Motor neuron (in vitro differentiated cells): Measurements from ENCODE around the gene YJU2. TPM values are rescaled to one million over a fixed set of nuclear protein-coding genes. Genes with fewer than 3 reads are reported as not detected.
A peak's percentile ranks its signal among the peaks of the same experiment; 100 is the strongest.

Source experiments
- ATAC-seq, 8 experiments: fragments of 200-7000 bp; cut with Tn5 transposase; replicated peaks in 6 of 8; 2 replicates each; pipeline ENCODE4 v1.8.0; 2021; ENCODE audit warnings: mild to moderate bottlenecking in 8 of 8, moderate library complexity in 8 of 8
- H3K27ac ChIP-seq, 2 donors: fragments of 250-450 bp; sonication (Bioruptor Pico); 2 replicates each; pipeline ENCODE4 v1.9.0; 2021; ENCODE audit warnings: antibody characterized with exemption in 2 of 2, mild to moderate bottlenecking in 2 of 2, moderate library complexity in 1 of 2
- H3K4me1 ChIP-seq, 2 donors: fragments of 250-450 bp; sonication (Bioruptor Pico); replicated peaks in 1 of 2; 2 replicates each; pipeline ENCODE4 v1.6.1; 2021; ENCODE audit warnings: antibody characterized with exemption in 2 of 2, mild to moderate bottlenecking in 2 of 2, moderate library complexity in 1 of 2
- H3K4me3 ChIP-seq, 5 donors: fragments of 250-450 bp; sonication (Bioruptor Pico); 2 replicates each; pipeline ENCODE4 v1.9.0; 2021; ENCODE audit warnings: antibody characterized with exemption in 5 of 5, mild to moderate bottlenecking in 5 of 5, moderate library complexity in 4 of 5
- WGBS, 10 experiments: fragments of 450-650 bp; shearing (Covaris generic); methylation state at CpG; one replicate each; pipeline ENCODE4 v1.0.0; 2022; 5-methylcytosine and 5-hydroxymethylcytosine counted together
- in situ Hi-C, 9 experiments: fragments of 400-800 bp; cut with MboI; loops; one replicate each; pipeline ENCODE4 v1.15.0; 2021; ENCODE audit warnings: low sequenced_read_pairs in 9 of 9, low pct_unique_long_range_greater_than_20kb in 2 of 9; ENCODE audit not compliant: unreplicated experiment in 9 of 9
- total RNA-seq, 8 experiments: library from RNA; unstranded; fragments of 300-600 nt; gene quantifications; 2 replicates each; pipeline versions ENCODE4 v1.2.3 to v1.2.4, GENCODE V29; 2022

The YJU2 gene
- total RNA-seq, 8 experiments from 2014 or later = 12.0 to 26.1 (median 17.4) TPM

GRCh38 chr19:4313847-4314490, 67.1 kb downstream of the YJU2 start:
- Histone ChIP-seq H3K4me3 (no peak overlapping the region), H3K4me1 (no peaks in the 10 kb centered on the region), H3K27ac (no peak overlapping the region)
- in situ Hi-C loops = no loop called here
- WGBS, 10 experiments = 4 to 100% (median 60%) methylated on average over 1 to 11 of the region's 12 CpGs; no CpG with 5 or more reads in 1 of the 10 experiments
- ATAC-seq = peak in 3 of 8 experiments; percentile 25 to 49 (median 39)

GRCh38 chr19:4316956-4317355, 70.1 kb downstream of the YJU2 start:
- H3K4me1 ChIP-seq = no peaks in the 10 kb centered on the region
- ATAC-seq = no peak
- in situ Hi-C loops = no loop called here
- no peak overlapping the region for H3K27ac ChIP-seq
- 60 to 100% (median 92%) methylated on average over 1 to 9 of the region's 9 CpGs; no CpG with 5 or more reads in 3 of the 10 experiments for WGBS, 10 experiments
- no peak overlapping the region for H3K4me3 ChIP-seq

- in situ Hi-C loops = no loop called here
These were observed 71.6 kb downstream of the YJU2 start for GRCh38 chr19:4318460-4318859.

More at GRCh38 chr19:4318460-4318859, 71.6 kb downstream of the YJU2 start:
- no peak overlapping the region for H3K27ac ChIP-seq
- ATAC-seq = no peak
- no peaks in the 10 kb centered on the region for H3K4me1 ChIP-seq
- H3K4me3 ChIP-seq = no peak overlapping the region
- 87 to 100% (median 90%) methylated on average over 2 to 4 of the region's 7 CpGs; no CpG with 5 or more reads in 6 of the 10 experiments for WGBS, 10 experiments

Other genes with a start within 250 kb of the YJU2 start
- 10 to 100 TPM; 11.6 to 31.8 (median 22.6) TPM for gene PIAS4, start 239.3 kb upstream of the YJU2 start, total RNA-seq
- gene ZBTB7A, start 180.2 kb upstream of the YJU2 start, total RNA-seq = 10 to 100 TPM in 2 of 8 experiments, 1 to 10 TPM in 6; 1.6 to 13.5 (median 4.1) TPM
- gene MAP2K2, start 123.0 kb upstream of the YJU2 start, total RNA-seq = 100 to 1,000 TPM in 4 of 8 experiments, 10 to 100 TPM in 4; 77.0 to 159 (median 99.6) TPM
- gene CREB3L3, start 93.4 kb upstream of the YJU2 start, total RNA-seq = under 1 TPM in 5 of 8 experiments, not detected in 3; 0.08 to 0.59 (median 0.20) TPM
- gene SIRT6, start 64.5 kb upstream of the YJU2 start, total RNA-seq = 10 to 100 TPM; 20.7 to 30.7 (median 22.4) TPM
- gene ANKRD24, start 64.4 kb upstream of the YJU2 start, total RNA-seq = 1 to 10 TPM in 5 of 8 experiments, under 1 TPM in 3; 0.29 to 4.0 (median 1.2) TPM
- gene EBI3, start 17.6 kb upstream of the YJU2 start, total RNA-seq = 10 to 100 TPM in 1 of 8 experiments, under 1 TPM in 3, not detected in 4; 0.17 to 11.9 (median 0.83) TPM
- 10 to 100 TPM in 4 of 8 experiments, 1 to 10 TPM in 1, under 1 TPM in 2, not detected in 1; 0.21 to 52.7 (median 28.5) TPM for gene SHD, start 32.2 kb downstream of the YJU2 start, total RNA-seq
- gene TMIGD2, start 55.3 kb downstream of the YJU2 start, total RNA-seq = 1 to 10 TPM in 1 of 8 experiments, under 1 TPM in 4, not detected in 3; 0.29 to 1.2 (median 0.43) TPM
- gene FSD1, start 57.5 kb downstream of the YJU2 start, total RNA-seq = 10 to 100 TPM in 5 of 8 experiments, 1 to 10 TPM in 2, not detected in 1; 5.0 to 43.4 (median 37.2) TPM
- gene STAP2, start 91.7 kb downstream of the YJU2 start, total RNA-seq = 1 to 10 TPM; 2.2 to 7.5 (median 4.6) TPM
- gene MPND, start 96.5 kb downstream of the YJU2 start, total RNA-seq = 10 to 100 TPM in 6 of 8 experiments, 1 to 10 TPM in 2; 4.1 to 20.0 (median 13.2) TPM
- gene SH3GL1, start 153.5 kb downstream of the YJU2 start, total RNA-seq = 10 to 100 TPM; 24.6 to 62.9 (median 40.6) TPM
- gene CHAF1A, start 155.6 kb downstream of the YJU2 start, total RNA-seq = 10 to 100 TPM in 3 of 8 experiments, 1 to 10 TPM in 5; 2.3 to 36.2 (median 3.1) TPM
- gene UBXN6, start 210.7 kb downstream of the YJU2 start, total RNA-seq = 10 to 100 TPM; 56.8 to 93.5 (median 74.0) TPM
- 10 to 100 TPM; 29.2 to 87.0 (median 59.0) TPM for gene HDGFL2, start 225.2 kb downstream of the YJU2 start, total RNA-seq